Stimulated activated CD8-positive, alpha-beta memory T cell treated with anti-CD3 and anti-CD28 coated beads, Interleukin-4, amount 100 ng/mL, for 4 hours (primary cell): ENCODE data around the gene COX20.

Experiments used
- DNase-seq, 2 donors: peaks; one replicate each; pipeline ENCODE4 v3.0.0-alpha.2; 2020; ENCODE audit warnings: low read depth in 2 of 2, low spot score in 1 of 2

Gene COX20

GRCh38 chr1:244869950-244870349 lies 34.5 kb downstream of the COX20 start:
- no peak for DNase-seq

DNA sequence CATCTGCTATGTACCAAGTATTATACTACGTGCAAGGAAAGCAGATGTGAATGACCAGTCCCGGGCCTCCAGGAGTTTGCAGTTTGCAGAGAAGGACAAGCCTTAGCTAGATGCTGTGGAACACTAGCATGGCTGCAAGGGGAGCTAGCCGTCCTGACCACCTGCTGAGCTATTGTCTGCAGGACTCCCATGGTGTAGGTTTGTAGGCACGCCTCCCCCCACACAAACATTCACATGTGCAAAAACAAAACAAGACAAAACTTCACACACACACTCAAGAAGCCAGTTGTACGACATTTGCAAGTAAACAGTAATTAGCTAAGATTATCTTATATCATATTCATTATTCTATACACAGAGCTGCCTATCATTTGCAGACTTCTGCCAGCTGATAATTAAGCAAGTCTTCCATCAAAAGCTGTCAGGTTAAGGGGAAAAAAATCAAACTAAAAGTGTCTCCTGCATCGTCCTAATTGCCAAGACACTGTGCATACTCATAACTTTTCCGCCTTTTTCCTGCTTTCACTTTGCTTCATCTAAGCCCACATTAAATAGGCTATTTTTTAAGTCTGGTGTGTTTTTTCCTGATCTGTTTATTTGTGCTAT lies 39.6 kb downstream of the COX20 start:
- no peak for DNase-seq

- DNase-seq: no peak
Observed at GRCh38 chr1:244876228-244876910, 40.9 kb downstream of the COX20 start.

DNA sequence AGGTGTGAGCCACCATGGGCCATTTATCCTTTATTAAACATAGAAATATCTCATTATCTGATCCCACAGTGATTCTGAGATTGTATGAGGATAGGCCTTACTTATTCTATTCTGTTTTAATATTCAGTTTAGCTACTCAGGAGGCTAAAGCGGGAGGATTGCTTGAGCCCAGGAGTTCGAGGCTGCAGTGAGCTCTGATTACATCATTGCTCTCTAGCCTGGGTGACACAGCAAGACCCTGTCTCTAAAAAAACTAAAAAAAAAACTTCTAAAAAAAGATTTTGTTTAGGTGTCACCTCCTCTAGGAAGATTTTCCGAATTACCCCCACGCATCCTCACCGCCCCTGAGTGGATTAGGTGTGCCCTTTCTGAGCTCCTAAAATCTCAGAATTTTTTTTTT lies 43.2 kb downstream of the COX20 start:
- DNase-seq: no peak

DNA sequence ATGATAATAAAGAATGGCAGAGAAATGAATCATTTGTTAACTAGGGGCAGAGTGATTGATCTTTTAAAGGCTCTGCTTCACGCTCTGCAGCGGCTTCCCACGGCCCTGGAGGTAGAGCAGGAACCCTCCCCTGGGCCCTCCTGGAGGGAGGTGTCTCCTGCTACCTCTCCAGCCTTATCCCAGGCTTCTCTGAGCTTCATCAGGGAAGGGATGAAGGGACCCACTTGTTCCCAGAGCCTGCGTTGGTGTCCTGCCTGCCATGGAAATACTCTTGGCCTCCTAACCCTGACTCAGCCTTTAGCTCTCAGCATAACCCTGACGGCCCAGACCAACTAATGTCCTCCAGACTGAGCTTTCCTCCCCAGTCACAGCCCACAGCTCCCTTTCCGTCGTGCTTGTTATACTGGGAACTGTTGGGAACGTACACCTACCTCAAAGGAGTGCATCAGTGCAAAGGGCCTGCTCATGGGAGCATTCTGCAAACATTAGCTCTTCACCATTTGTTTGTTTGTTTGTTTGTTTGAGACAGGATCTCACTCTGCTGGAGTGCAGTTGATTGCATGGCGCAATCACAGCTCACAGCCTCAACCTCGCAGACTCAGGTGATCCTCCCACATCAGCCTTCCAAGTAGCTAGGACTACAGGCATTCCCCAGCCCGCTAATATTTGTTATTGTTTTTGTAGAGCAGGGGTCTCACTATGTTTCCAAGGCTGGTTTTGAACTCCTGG lies 46.3 kb downstream of the COX20 start:
- no peak for DNase-seq

GRCh38 chr1:244887281-244887680 lies 51.8 kb downstream of the COX20 start:
- no peak for DNase-seq

DNA sequence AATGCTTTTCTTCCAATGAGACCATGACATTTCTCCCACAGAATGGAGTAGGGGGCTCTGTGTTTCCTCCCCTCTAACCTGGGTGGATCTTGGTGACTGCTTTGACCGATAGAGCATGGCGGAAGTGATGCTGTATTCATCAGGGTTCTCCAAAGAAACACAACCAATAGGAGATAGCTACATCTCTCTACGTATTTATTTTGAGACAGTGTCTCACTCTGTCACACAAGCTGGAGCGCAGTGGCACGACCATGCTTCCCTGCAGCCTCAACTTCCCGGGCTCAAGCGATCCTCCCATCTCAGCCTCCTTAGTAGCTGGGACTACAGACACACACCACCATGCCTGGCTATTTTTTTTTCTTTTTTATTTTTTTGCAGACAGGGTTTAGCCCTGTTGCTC lies 58.4 kb downstream of the COX20 start:
- no peak for DNase-seq
